Measurements from ENCODE around the gene CDK6.

DNA sequence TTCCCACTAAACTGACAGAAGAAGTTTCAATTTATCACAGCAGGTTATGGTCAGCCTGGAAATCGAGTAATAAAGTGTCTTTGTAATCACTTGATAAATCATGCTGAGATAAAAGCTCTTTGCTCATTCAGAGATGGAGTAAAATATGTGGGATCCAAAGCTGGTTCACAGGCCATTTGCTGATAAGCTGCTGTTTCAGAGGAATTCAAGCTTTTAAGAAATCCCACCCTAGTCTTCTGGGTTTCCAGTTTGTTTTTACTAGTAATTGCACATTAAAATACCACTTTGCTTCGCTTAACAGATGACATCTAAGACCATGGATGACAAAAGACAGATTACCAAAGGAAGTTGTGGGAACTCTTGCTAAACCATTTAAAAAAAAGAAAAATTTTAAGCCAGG lies 37.4 kb upstream of the CDK6 start:
- TF ChIP-seq CTCF (IDR thresholded peaks at IDR 0.05; ENCODE audit: low read depth, low read length) (no peak), POLR2A (IDR thresholded peaks at IDR 0.05; ENCODE audit: extremely low read depth, insufficient read length) (no peak)

Measured in NB4 (cell line).